ES-I3 (cell line): ENCODE measurements around the gene NPTXR.
"Not testable (repeated sequence)": the region's sequence is repeated elsewhere in the genome, so short reads cannot be mapped to it uniquely, and the experiment has no call there.

Source experiments
- H3K36me3 ChIP-seq: 2 replicates; pipeline ENCODE4 v1.6.1; 2013; ENCODE audit warnings: mild to moderate bottlenecking, low read length, control low read depth, moderate library complexity; ENCODE audit not compliant: insufficient read depth
- H3K4me1 ChIP-seq: 2 replicates; pipeline ENCODE4 v1.6.1; 2013; ENCODE audit warnings: mild to moderate bottlenecking, control low read depth, low read length; ENCODE audit not compliant: insufficient read depth
- H3K9ac ChIP-seq: 2 replicates; pipeline ENCODE4 v1.6.1; 2013; ENCODE audit warnings: low read depth, mild to moderate bottlenecking, low read length, moderate library complexity
- H3K9me3 ChIP-seq: 2 replicates; pipeline ENCODE4 v1.6.1; 2013; ENCODE audit warnings: mild to moderate bottlenecking, low read length, moderate library complexity; ENCODE audit not compliant: control insufficient read depth, insufficient read depth

Gene NPTXR

DNA sequence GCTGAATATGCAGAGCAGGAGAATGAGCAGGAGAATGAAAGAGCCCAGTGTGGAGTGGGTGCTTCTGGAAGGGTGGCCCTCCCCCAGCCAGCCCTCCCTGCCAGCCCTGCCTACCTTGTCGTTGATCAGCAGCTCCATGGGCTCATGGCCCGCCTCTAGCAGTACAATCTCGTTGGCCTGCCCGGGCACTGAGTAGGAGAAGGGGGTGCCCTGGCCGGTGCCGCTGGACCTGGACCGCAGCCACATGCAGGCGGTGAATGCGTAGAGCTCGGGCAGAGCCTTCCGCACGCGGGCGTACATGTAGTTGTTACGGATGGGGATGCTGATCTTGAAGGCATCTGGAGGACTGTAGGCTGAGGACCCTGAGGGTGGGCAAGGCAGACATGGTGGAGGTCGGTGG lies 17.4 kb downstream of the NPTXR start:
- no peaks in the 10 kb centered on the region for H3K4me1 ChIP-seq
- H3K9ac ChIP-seq, result no peak overlapping the region
- no peaks in the 10 kb centered on the region for H3K9me3 ChIP-seq
- no peaks in the 10 kb centered on the region for H3K36me3 ChIP-seq

GRCh38 chr22:38824585-38824984 lies 19.2 kb downstream of the NPTXR start:
- H3K4me1 ChIP-seq, result no peaks in the 10 kb centered on the region
- no peaks in the 10 kb centered on the region for H3K9me3 ChIP-seq
- no peak overlapping the region for H3K9ac ChIP-seq
- no peaks in the 10 kb centered on the region for H3K36me3 ChIP-seq

DNA sequence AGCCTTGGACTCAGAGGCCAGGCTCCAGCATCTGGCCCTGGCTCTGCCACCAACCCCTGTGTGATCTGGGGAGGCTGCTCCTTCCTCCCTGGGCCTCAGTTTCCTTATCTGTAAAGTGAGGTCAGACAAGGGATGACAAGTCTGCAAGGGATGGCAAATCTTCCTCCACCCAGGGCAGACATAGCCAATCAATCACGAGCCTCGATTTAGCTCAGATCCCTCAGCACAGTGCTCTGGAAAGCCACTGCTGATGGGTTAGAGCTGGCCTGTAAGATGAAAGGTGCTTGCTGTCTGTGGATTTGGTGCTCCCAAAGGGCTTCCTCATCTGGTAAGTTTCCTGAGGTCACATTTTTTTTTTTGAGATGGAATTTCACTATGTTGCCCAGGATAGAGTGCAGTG lies 20.2 kb downstream of the NPTXR start:
- no peaks in the 10 kb centered on the region for H3K9me3 ChIP-seq
- no peaks in the 10 kb centered on the region for H3K36me3 ChIP-seq
- no peak overlapping the region for H3K9ac ChIP-seq
- H3K4me1 ChIP-seq, result no peaks in the 10 kb centered on the region

- Histone ChIP-seq H3K9ac (no peak overlapping the region), H3K36me3 (no peaks in the 10 kb centered on the region), H3K9me3 (no peaks in the 10 kb centered on the region), H3K4me1 (no peaks in the 10 kb centered on the region)
These were observed 20.8 kb downstream of the NPTXR start for GRCh38 chr22:38823076-38823475.

DNA sequence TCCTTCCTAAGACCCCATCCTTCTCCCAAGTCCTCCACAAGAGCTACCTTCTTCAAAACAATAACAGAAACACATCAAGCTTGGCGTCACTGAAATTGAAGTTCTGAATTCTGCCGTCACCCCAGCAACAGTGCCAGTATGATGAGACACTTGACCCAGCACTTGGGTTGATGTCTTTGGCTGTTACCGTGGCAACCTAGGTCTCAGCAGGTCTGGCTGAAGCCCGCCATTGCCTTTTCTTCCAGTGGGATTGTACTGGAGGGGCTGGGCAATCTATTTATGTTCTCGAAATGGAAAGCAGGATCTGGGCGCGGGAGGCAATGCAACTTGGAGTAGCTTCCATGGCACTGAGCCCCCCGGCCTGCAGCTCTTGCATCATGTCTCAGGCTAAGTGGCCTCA lies 23.8 kb downstream of the NPTXR start:
- Histone ChIP-seq H3K4me1 (no peaks in the 10 kb centered on the region), H3K9me3 (no peaks in the 10 kb centered on the region), H3K36me3 (no peaks in the 10 kb centered on the region), H3K9ac (no peak overlapping the region)

- H3K9ac ChIP-seq, result no peak overlapping the region
- H3K4me1 ChIP-seq, result no peaks in the 10 kb centered on the region
- H3K36me3 ChIP-seq, result no peaks in the 10 kb centered on the region
- no peaks in the 10 kb centered on the region for H3K9me3 ChIP-seq
These were observed 24.4 kb downstream of the NPTXR start for GRCh38 chr22:38819387-38819940.

GRCh38 chr22:38817196-38817595 lies 26.6 kb downstream of the NPTXR start:
- no peaks in the 10 kb centered on the region for H3K9me3 ChIP-seq
- no peak overlapping the region for H3K9ac ChIP-seq
- H3K36me3 ChIP-seq, result no peaks in the 10 kb centered on the region
- no peaks in the 10 kb centered on the region for H3K4me1 ChIP-seq

- Histone ChIP-seq H3K4me1 (no peaks in the 10 kb centered on the region), H3K36me3 (no peaks in the 10 kb centered on the region), H3K9me3 (no peaks in the 10 kb centered on the region), H3K9ac (no peak overlapping the region)
These were observed 28.0 kb downstream of the NPTXR start for GRCh38 chr22:38815842-38816241.

- Histone ChIP-seq H3K36me3 (no peaks in the 10 kb centered on the region), H3K9me3 (peaks cover 4% of the 10 kb centered on the region; the same call in 1 of the 2 replicates), H3K9ac (no peak overlapping the region), H3K4me1 (no peaks in the 10 kb centered on the region)
These were observed 32.6 kb downstream of the NPTXR start for GRCh38 chr22:38811241-38811640.

DNA sequence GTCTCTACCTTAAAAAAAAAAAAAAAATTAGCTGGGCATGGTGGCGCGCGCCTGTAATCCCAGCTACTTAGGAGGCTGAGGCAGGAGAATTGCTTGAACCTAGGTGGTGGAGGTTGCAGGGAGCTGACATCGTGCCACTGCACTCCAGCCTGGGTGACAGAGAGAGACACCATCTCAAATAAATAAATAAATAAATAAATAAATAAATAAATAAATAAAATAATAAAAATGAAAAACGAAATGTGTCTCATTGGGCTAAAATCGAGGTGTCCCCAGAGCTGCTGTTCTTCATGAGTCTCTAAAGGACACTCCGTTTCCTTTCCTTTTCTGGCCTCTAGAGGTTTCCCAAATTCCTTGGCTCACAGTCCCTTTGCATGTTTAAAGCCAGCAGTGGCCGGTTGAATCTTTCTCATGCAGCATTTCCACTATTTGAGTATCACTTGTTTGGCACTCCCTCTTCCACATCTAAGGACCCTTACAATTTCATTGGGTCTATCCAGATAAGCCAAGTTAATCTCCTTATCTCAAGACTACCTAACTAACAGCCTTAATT lies 38.7 kb downstream of the NPTXR start:
- not testable (repeated sequence) for H3K4me1 ChIP-seq, H3K36me3 ChIP-seq, H3K9me3 ChIP-seq, H3K9ac ChIP-seq

DNA sequence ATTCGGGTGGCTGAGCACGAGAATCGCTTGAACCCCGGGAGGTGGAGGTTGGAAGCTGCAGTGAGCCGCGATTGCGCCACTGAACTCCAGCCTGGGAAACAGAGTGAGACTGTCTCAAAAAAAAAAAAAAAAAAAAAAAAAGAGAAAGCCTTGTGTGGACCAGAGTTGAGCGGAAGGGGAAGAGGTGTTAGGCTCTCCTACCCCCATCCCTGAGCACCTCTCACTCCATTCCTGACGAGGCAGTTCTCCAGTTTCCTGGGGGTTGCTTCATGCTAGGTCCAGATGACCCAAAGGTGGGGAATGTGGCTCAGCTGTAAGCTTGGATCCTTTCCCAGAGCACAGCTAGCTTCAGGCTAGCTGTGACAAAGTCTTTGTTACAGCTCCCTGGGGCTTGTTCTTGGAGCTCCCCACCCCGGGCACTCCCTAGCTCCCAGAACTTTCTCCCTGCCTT lies 41.1 kb downstream of the NPTXR start:
- Histone ChIP-seq H3K36me3 (no peaks in the 10 kb centered on the region), H3K4me1 (no peaks in the 10 kb centered on the region), H3K9me3 (peaks cover 3% of the 10 kb centered on the region; the same call in 1 of the 2 replicates), H3K9ac (peak overlapping the region; percentile 54)

DNA sequence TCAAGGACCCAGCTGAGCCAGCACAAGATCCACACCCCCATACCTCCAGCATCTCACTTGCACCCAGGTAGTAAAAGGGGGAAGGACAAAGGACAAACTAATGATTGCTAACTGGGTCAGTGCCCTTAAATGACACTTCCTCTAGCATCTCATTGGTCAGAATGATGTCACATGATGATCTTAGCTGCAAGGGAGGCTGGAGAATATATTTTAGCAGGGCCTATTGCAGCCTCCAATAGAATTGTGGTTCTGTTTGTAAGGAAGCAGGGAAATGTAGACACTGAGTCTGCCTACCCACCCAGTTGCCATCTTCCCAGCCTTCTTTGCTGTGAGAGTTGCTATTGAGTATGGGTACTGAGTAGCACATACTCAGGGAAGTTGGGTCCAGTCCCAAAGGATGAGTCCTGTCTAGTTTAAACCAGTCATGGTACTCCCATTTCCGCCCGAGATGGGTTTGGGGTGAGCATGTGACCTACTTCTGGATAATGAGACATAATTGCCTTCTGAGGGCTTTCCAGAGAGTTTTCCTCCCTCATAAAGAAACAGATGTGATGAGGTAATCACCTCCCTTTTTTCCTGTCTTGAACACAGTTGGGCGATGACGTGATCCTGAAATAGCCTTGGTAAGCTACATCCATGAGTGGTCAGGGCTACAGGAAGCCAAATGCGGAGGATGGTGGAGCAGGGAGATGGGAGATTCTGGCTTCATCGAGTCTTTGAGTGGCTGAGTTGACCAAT lies 44.4 kb downstream of the NPTXR start:
- peaks cover 3% of the 10 kb centered on the region; the same call in 1 of the 2 replicates for H3K9me3 ChIP-seq
- no peaks in the 10 kb centered on the region for H3K36me3 ChIP-seq
- H3K9ac ChIP-seq, result no peak overlapping the region
- H3K4me1 ChIP-seq, result peaks cover 2% of the 10 kb centered on the region; the same call in 1 of the 2 replicates

GRCh38 chr22:38798496-38798895 lies 45.3 kb downstream of the NPTXR start:
- no peaks in the 10 kb centered on the region for H3K36me3 ChIP-seq
- H3K9me3 ChIP-seq, result peaks cover 3% of the 10 kb centered on the region; the same call in 1 of the 2 replicates
- peaks cover 4% of the 10 kb centered on the region; the same call in 1 of the 2 replicates for H3K4me1 ChIP-seq
- H3K9ac ChIP-seq, result no peak overlapping the region

DNA sequence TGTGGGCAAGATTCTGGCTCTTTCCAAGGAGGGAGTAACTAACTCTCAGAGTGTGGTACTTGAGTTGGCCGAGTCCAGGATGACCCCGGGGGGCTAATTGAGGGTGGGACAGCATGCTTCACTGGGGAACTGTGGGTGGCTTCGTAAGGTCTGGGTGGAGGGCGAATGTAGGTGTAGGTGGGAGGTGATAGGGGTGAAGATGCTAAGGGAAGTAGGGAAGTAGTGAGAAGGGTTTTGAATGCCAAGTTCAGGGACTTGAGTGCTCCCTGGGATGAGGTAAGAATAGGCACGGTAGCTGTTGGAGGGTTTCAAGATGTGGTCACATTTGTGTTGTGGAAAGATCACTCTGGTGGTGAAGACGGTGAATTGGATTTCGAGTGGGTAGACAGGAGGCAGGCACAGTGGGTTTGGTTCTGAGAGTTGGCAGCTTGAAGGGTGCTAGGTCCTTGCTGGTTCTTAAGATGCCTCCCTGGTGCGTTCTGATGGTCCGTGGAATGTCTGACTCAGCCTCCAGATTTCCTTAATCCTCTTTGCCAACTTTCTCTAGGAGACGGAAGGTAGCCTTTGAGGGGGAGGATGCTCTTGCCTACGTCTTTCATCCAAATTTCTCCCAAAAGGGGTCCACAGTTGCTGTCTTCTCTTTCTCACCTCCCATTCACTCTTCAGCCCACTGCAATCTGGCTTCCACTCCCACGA lies 47.4 kb downstream of the NPTXR start:
- peaks cover 3% of the 10 kb centered on the region; the same call in 1 of the 2 replicates for H3K9me3 ChIP-seq
- no peaks in the 10 kb centered on the region for H3K36me3 ChIP-seq
- H3K9ac ChIP-seq, result no peak overlapping the region
- peaks cover 10% of the 10 kb centered on the region for H3K4me1 ChIP-seq
